ENCODE data around the gene OTP. TPM values are rescaled to one million over a fixed set of nuclear protein-coding genes. Genes with fewer than 3 reads are reported as not detected.
A peak's percentile ranks its signal among the peaks of the same experiment; 100 is the strongest.

OTP gene
- total RNA-seq, 4 donors from 2014 or later, result not detected

GRCh38 chr5:77633709-77634108, 4.8 kb downstream of the OTP start:
- peaks cover 54% of the 10 kb centered on the region for H3K4me1 ChIP-seq
- TF ChIP-seq POLR2AphosphoS5 (IDR thresholded peaks at IDR 0.05) (no peak), POLR2A (IDR thresholded peaks at IDR 0.05) (no peak), CTCF (IDR thresholded peaks at IDR 0.05) (no peak), EP300 (IDR thresholded peaks at IDR 0.05) (no peak)
- no peak overlapping the region for H3K27ac ChIP-seq
- peaks cover 100% of the 10 kb centered on the region for H3K27me3 ChIP-seq
- H3K4me3 ChIP-seq, result no peak overlapping the region
- DNase-seq (ENCODE audit: low spot score in 2 of 2), result no peak
- no peaks in the 10 kb centered on the region for H3K36me3 ChIP-seq
- H3K9me3 ChIP-seq, result no peaks in the 10 kb centered on the region
- 24% methylated on average over 5 of the region's 5 CpGs for WGBS

- Histone ChIP-seq H3K9me3 (no peaks in the 10 kb centered on the region), H3K4me3 (no peak overlapping the region), H3K36me3 (no peaks in the 10 kb centered on the region), H3K27me3 (peaks cover 100% of the 10 kb centered on the region), H3K4me1 (peaks cover 49% of the 10 kb centered on the region), H3K27ac (no peak overlapping the region)
- DNase-seq (ENCODE audit: low spot score in 2 of 2), result no peak
- WGBS, result 21% methylated on average over 8 of the region's 8 CpGs
- TF ChIP-seq POLR2AphosphoS5 (IDR thresholded peaks at IDR 0.05), result no peak
- no peak for TF ChIP-seq POLR2A (IDR thresholded peaks at IDR 0.05)
- TF ChIP-seq CTCF (IDR thresholded peaks at IDR 0.05), result no peak
- TF ChIP-seq EP300 (IDR thresholded peaks at IDR 0.05), result no peak
Observed at GRCh38 chr5:77633207-77633675, 5.3 kb downstream of the OTP start.

- Histone ChIP-seq H3K4me1 (peaks cover 45% of the 10 kb centered on the region), H3K27me3 (peaks cover 100% of the 10 kb centered on the region), H3K36me3 (no peaks in the 10 kb centered on the region), H3K9me3 (no peaks in the 10 kb centered on the region), H3K4me3 (no peak overlapping the region), H3K27ac (no peak overlapping the region)
- no peak for TF ChIP-seq CTCF (IDR thresholded peaks at IDR 0.05)
- no peak for TF ChIP-seq POLR2AphosphoS5 (IDR thresholded peaks at IDR 0.05)
- TF ChIP-seq POLR2A (IDR thresholded peaks at IDR 0.05), result no peak
- no peak for TF ChIP-seq EP300 (IDR thresholded peaks at IDR 0.05)
- WGBS, result 12% methylated on average over 33 of the region's 33 CpGs
- no peak for DNase-seq (ENCODE audit: low spot score in 2 of 2)
Observed at GRCh38 chr5:77632526-77633206, 5.8 kb downstream of the OTP start.

- 0% methylated on average over 7 of the region's 65 CpGs for WGBS
- peaks cover 31% of the 10 kb centered on the region for H3K4me1 ChIP-seq
- peak overlapping the region; percentile 58 for H3K4me3 ChIP-seq
- no peaks in the 10 kb centered on the region for H3K9me3 ChIP-seq
- no peaks in the 10 kb centered on the region for H3K36me3 ChIP-seq
- TF ChIP-seq POLR2AphosphoS5 (IDR thresholded peaks at IDR 0.05) (no peak), CTCF (IDR thresholded peaks at IDR 0.05) (peak in 1 of 2 donors; percentile 11), POLR2A (IDR thresholded peaks at IDR 0.05) (no peak), EP300 (IDR thresholded peaks at IDR 0.05) (no peak)
- no peak for DNase-seq (ENCODE audit: low spot score in 2 of 2)
- no peak overlapping the region for H3K27ac ChIP-seq
- peaks cover 100% of the 10 kb centered on the region for H3K27me3 ChIP-seq
Observed at GRCh38 chr5:77630114-77630680, 8.3 kb downstream of the OTP start.

GRCh38 chr5:77629509-77630113, 8.9 kb downstream of the OTP start:
- no peaks in the 10 kb centered on the region for H3K9me3 ChIP-seq
- TF ChIP-seq POLR2AphosphoS5 (IDR thresholded peaks at IDR 0.05) (no peak), EP300 (IDR thresholded peaks at IDR 0.05) (no peak), POLR2A (IDR thresholded peaks at IDR 0.05) (no peak), CTCF (IDR thresholded peaks at IDR 0.05) (no peak)
- no peak overlapping the region for H3K27ac ChIP-seq
- 5% methylated on average over 25 of the region's 52 CpGs for WGBS
- peak overlapping the region; percentile 58 for H3K4me3 ChIP-seq
- H3K4me1 ChIP-seq, result peaks cover 31% of the 10 kb centered on the region
- H3K27me3 ChIP-seq, result peaks cover 100% of the 10 kb centered on the region
- no peak for DNase-seq (ENCODE audit: low spot score in 2 of 2)
- H3K36me3 ChIP-seq, result no peaks in the 10 kb centered on the region

All from suprapubic skin (tissue), 4 donors.